HT1080 (cell line): ENCODE results near the gene TBP. TPM values are rescaled to one million over a fixed set of nuclear protein-coding genes. Genes with fewer than 3 reads are reported as not detected.
A peak's percentile ranks its signal among the peaks of the same experiment; 100 is the strongest.
"Not testable (repeated sequence)": the region's sequence is repeated elsewhere in the genome, so short reads cannot be mapped to it uniquely, and the experiment has no call there.

Experiments used
- DNase-seq: peaks from one replicate; pipeline ENCODE4 v3.0.0-alpha.2; 2015; ENCODE audit warnings: low read depth
- polyA plus RNA-seq, 2 experiments: library from polyadenylated mRNA; depleted of rRNA; stranded (reverse); fragments of >200 nt; gene quantifications; 2 replicates each; pipeline ENCODE4 v1.2.3, GENCODE V29; 2015
- total RNA-seq: library from RNA; depleted of rRNA; stranded (reverse); fragments of >200 nt; shearing (Covaris generic); gene quantifications from 2 replicates; pipeline ENCODE4 v1.2.3, GENCODE V29; 2014; rRNA removed

The TBP gene
- 33.1 and 46.3 TPM in 2 replicates for total RNA-seq
- 33.5 and 35.3 TPM in 2 replicates for polyA plus RNA-seq (2015; cell fraction: cytosol; rRNA removed)
- 45.2 and 47.8 TPM in 2 replicates for polyA plus RNA-seq (2015; cell fraction: nucleus; rRNA removed)

DNA sequence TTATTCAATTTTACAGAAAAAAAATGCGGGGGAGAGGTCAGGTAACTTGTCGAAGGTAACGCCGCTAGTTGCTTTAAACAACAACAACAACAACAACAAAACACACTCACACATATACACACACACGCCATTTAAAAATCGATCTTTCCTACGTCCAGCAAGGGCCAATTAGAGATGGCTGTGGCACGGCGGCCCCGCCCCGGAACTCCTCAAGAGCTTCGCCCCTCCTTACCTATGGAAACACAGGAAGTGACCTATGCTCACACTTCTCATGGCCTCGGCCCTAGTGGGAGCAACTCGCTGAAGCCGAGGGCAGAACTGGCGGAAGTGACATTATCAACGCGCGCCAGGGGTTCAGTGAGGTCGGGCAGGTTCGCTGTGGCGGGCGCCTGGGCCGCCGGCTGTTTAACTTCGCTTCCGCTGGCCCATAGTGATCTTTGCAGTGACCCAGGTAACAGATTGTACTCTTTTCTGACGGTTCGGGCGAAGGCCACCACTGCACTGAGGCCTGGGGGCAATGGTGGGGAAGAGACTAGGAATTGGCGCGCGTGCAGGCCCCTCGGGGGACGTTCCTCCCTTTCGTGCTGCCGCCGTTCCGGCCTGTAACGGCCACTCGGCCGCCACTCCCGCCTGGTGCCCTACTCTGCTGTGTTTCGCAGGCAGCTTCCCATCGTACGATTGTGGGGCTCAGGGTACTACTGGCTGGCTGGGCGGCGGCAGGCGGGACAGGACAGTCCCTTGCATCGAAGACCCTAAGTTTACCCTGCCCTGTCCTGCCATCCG is at the start of gene TBP:
TBP (plus strand) TSS at position 357 of the 783 bp plus-strand sequence. CDS start 2,661 bp downstream, outside the sequence.
- DNase-seq: peak; percentile 97

DNA sequence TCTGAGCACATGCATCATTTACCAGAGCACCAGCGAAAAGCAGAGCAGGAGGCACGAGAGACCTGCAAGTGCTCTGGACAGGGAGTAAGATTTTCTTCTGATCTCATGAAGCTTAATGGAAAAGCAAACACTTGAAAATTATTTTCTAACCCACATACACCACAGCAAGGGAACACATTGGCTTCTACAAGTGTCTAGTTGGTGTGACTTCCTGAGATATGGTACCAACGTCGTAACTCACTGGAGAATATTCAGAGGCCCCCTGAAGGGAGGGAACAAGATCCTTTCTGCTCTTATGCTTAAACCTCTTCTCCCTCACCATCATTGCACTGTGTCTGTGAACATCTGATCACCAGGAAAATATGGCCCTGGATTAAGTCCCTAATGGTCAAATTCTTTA is 49.7 kb upstream of the TBP start:
- DNase-seq: no peak

DNA sequence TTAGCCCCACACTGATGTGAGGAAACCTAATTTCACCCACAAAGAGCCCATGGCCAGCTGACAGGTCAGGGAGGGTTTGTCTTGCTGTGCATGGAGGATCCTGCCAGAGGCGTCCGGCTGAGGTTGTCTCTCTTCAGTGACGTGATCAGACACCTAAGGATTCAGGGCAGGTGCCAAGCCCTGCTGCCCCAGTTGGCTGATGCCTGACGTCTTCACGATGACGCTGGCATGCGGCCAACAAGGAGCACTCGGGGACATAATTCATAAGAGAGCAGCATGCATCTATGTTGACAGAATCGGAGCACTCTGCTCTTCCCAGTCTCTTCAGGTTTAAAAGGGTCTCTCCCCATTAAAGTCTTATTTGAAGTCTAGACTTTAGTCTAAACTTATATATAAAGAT is 48.9 kb upstream of the TBP start:
- no peak for DNase-seq

DNA sequence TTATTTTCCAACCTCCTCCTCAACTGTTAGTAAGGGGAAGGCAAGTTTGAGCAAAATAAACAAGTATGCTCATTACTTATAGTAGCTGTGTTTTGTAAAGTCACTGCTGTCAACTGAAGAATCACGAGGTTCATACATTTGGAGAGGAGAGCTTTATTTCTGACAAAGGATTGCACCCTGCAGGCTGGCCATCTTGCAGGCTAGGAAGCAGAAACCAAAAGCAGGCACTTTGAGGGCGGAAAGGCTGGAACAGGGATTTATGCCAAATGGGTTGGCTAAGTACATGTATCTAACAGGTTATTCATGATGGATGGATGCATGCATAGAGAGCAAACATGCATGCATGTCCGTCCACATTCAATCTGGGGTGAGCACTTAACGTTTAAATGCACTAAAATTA is 47.7 kb upstream of the TBP start:
- DNase-seq: no peak

DNA sequence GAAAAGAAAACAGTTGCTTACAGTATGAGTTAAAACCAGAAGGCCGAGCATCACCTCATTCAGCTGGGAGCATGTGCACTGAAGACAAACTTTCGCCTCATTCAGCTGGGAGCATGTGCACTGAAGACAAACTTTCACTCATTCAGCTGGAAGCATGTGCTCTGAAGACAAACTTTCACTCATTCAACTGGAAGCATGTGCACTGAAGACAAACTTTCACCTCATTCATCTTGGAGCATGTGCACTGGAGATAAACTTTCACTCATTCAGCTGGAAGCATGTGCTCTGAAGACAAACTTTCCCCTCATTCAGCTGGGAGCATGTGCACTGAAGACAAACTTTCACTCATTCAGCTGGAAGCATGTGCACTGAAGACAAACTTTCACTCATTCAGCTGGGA is 46.4 kb upstream of the TBP start:
- DNase-seq: not testable (repeated sequence)

DNA sequence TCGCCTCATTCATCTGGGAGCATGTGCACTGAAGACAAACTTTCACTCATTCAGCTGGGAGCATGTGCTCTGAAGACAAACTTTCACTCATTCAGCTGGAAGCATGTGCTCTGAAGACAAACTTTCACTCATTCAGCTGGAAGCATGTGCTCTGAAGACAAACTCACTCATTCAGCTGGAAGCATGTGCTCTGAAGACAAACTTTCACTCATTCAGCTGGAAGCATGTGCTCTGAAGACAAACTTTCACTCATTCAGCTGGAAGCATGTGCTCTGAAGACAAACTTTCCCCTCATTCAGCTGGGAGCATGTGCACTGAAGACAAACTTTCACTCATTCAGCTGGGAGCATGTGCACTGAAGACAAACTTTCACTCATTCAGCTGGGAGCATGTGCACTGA is 45.9 kb upstream of the TBP start:
- not testable (repeated sequence) for DNase-seq

DNA sequence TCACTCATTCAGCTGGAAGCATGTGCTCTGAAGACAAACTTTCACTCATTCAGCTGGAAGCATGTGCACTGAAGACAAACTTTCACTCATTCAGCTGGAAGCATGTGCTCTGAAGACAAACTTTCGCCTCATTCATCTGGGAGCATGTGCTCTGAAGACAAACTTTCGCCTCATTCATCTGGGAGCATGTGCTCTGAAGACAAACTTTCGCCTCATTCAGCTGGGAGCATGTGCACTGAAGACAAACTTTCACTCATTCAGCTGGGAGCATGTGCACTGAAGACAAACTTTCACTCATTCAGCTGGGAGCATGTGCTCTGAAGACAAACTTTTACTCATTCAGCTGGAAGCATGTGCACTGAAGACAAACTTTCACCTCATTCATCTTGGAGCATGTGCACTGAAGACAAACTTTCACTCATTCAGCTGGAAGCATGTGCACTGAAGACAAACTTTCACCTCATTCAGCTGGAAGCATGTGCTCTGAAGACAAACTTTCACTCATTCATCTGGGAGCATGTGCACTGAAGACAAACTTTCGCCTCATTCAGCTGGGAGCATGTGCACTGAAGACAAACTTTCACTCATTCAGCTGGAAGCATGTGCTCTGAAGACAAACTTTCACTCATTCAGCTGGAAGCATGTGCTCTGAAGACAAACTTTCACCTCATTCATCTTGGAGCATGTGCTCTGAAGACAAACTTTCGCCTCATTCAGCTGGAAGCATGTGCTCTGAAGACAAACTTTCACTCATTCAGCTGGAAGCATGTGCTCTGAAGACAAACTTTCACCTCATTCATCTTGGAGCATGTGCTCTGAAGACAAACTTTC is 45.1 kb upstream of the TBP start:
- not testable (repeated sequence) for DNase-seq

DNA sequence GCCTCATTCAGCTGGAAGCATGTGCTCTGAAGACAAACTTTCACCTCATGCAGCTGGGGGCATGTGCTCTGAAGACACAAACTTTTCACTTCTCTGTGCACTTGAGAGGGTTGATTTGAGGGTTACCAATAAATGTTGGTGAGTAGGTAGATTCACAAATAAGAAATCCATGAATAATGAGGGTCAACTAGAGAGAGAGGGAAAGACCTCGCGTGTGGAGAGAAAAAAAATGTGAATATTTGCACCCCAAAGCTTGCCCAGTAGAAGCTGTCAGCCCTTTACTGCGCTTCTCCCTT is 44.5 kb upstream of the TBP start:
- no peak for DNase-seq

DNA sequence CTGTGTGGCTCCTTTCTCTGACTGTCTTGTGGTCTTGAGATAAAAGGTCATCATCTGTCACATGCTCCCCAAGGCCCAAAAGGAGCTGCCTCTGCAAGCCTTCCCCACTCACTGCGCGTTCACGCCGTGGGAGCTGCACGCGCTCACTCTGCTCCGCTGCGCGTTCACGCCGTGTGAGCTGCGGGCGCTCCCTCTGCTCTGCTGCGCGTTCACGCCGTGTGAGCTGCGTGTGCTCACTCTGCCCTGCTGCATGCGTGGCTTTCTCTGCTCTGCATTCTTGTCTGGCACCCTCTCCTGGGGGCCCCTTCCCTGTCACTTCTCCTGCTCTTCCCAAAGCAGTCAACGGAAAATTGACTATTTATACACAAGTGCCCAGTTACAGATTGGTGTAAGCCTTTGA is 43.5 kb upstream of the TBP start:
- no peak for DNase-seq

DNA sequence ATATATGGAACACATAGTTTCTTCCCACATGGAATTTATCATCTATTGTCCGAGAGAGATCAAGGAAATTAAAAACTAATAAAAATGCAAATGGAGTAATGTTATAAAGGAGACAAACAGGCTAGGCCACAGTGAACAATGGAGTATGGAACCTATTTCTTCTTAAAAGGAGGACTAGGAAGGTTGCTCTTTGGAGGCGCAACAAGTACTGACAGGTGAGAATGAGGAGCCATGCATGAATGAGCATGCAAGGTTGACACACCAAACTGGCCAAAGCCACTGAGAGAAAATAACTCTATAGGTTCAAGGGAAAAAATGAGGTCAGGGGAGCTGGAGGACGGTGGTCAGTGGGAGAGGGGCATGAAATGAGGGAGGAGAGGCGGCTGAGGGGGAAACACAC is 41.9 kb upstream of the TBP start:
- no peak for DNase-seq

DNA sequence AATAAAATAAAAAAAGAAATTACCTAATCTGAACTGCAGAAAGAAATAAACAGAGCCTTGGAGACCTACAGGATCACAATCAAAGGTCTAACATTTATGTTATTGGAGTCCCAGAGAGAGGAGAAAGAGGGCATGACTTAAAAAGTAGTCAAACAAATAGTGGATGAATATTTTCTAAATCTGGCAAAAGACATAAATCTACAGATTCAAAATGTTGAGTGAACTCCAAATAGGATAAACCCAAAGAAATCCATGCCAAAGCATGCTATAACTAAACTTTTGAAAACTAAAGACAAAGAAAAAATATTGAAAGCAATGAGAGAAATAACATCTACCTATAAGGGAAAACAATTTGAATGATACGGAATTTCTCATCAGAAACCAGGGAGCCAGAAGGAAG is 39.3 kb upstream of the TBP start:
- no peak for DNase-seq

DNA sequence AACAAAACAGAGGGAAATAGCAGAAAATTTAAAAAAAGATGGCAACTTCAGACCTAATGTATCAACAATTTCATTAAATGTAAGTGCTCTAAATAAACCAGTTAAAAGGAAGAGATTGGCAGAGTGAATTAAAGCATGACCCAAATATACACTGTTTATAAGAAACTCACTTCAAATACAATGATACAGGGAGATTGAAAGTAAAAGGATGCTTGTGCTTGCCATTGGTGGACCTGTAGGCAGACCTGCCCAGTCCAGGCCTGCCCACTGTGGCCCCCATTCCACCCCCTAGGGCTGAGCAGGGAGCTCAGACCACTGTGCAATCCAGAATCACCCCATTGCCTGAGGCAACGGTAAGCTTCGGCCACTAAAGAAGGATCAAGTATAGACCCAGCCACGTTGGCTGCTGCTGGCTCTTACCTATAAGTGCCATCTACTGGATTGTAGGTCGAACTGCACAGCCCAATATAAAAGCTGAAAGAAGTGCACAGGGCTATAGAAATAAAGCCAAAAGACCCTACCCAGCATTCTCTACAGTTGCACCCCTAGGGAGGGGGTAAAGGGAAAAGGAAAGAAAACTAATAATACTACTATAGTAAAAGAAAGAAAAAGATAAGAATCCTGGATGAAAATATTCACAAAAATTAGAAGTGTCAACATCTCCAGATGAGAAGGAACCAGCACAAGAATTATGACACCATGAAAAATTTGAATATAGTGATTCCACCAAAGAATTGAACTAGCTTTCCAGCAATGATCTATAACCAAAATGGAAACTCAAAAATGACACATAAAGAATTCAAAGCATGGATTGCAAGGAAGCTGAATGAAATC is 37.2 kb upstream of the TBP start:
- peak; percentile 65 for DNase-seq

DNA sequence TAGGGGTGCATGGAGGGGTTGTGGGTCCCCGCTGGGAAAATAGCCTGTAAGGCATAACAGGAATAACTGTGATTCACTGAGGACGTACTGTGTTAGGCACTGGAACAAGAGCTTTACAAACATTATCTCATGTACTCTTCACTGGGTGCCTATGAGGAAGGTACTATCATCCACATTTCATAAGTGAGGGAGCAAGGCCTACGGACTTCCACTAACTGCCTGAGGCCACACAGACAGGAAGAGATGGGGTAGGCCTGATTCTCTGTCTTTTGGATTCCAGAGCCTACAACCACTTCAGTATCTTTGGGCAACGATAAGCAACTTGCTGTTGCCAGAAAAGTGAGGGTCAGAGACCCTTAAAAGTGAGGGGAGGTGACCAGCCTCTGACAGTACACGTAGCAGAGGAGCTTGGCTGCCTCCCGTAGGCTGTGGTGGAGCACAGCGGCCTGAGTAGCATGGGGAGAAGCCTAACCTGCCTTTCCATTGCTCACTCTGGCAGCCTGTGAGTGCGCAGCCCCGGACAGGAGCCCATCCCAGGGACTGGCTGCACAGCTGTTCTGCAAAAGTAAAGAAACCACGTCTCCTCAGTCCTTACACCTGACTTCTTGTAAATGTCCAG is 31.5 kb upstream of the TBP start:
- DNase-seq: peak; percentile 5

DNA sequence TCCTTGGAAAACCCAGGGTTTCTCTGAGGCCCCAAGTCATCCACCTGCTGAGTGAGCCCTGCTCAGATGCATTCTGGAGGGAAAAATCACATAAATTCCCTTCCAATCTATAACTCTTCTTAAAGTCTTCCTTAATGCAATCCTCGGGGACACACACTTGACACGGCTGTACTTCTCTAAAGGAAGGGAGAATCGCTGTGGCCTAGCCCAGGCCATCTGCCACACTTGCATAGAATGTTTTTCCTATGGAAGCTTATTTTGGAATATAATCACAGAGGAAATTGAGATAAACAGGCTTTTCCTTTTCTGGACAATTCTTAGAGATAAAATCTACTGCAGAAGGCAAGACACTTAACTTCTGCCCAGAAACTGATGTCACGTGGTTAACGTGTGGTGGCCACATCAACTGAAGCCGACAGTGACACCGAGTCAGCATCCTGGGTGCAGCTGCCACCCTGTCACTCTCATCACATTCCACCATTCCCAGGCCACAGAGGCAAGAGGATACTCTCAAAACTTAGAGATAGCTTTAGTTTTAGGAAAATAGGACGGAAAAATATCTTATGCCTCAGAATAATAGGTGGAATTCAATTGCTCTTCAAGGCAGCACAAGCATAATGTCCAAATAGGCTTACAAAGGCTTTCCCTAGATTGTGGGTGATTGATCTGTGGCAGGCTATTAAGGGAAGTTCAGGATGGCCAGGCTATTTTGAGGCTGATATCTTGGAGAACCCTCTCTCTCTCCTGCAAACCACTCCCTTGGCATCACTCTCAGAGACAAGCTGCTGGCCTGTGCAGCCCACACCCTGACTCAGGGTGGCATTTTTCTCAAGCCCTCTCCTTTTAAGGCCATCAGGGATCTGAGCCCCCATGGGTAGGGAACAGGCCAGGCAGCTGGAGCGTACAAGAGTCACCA is 30.7 kb upstream of the TBP start:
- DNase-seq: no peak

DNA sequence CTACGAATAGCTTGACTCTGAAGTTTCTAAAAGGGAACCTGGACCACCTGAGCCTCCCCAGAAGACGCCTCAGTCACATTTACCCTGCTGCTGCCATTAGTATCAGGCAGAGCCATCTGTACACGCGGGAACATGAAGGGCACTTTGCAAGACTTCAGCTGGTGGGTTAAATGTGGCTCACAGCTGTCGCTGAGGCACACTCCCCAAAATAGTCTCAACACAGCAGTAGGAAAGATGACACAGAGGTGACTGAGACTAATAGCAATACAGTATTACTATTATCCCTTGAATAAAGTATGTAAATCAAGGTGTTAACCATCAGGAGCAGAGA is 30.0 kb upstream of the TBP start:
- no peak for DNase-seq

DNA sequence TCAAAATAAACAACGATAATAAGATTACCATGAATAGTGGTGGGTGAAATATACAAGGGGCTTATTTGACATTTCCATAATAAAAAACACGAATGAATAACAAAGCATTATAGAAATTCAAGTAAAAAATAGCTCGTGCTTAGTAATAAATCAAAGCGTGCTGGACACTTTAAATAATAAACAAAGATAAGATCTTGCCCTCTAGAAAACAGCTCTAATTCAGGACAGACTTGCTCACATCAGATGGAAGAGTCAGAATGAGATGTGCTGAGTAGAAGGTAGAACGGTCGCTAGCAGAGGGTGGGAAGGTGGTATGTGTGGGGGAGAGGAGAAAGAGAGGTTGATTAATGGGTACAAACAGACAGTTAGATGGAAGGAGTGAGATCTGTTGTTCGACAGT is 28.4 kb upstream of the TBP start:
- DNase-seq: no peak

DNA sequence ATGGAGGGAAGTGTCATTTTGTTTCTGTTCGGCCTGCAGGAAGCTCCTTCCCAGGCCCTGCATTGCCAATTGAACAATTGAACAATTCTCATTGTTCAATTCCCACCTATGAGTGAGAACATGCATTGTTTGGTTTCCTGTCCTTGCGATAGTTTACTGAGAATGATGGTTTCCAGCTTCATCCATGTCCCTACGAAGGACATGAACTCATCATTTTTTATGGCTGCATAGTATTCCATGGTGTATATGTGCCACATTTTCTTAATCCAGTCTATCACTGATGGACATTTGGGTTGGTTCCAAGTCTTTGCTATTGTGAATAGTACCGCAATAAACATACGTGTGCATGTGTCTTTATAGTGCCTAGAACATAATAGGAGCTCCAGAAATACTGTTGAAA is 26.2 kb upstream of the TBP start:
- DNase-seq: not testable (repeated sequence)

DNA sequence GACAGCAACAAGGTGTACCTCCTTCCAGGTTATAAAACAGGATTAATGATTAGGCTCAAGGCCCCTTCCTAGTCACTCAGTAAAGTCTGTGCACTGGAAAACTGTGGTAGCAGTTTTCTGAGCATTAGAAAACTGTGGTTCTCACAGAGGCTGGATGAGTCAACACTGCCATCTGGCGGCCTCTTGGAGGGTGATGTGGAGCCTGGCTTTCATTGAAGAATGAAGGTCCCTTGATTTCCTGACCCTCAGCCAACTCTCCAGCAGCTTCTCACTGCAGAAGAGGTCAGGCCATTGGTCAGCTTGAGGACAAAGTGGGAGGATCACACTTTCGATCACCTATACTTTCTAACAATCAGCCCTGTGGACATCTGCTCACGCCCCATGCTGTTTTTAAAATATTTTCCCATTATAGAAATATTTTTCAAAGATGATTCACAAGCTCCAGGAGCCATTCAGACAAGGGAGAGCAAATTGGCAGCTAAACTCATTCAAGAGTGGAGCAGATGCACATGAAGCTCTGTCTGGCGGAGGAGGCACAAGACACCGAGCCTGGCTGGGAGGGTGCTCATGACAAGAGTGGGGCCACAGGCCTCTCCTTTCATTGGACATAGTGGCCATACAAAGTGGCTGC is 24.2 kb upstream of the TBP start:
- DNase-seq: peak; percentile 55

DNA sequence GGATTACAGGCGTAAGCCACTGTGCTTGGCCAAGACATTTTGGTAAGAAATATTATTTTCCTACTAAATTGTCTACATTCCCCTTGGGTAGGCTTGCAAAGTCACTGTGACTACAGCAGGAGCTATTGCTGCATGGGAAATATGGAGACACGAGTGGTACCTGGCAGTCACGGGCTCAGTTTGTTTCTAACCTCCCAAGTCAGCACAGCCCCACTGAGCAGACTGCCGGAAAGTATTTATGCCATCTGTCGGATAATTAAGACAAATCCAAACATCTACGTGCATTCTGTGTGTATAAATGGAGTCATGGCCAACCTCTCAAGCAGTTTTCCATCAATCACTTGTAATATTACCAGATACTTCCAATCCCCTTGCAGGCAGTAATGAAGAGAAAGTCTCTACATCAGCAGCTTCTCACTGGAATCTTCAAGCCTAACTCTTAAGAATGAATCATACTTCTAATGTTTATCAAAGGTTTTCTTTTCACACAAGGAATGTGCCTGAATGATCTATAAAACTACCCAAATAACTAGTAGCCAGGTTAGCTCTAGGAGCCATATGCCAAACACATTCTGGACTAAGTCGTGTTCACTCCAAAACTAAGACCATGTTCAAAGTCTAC is 21.2 kb upstream of the TBP start:
- no peak for DNase-seq
